Neural progenitor cell (in vitro differentiated cells): Measurements from ENCODE around the gene PAFAH1B1.

Source experiments
- CTCF ChIP-seq: fragments of 200-600 bp; sonication (generic); IDR thresholded peaks from 2 replicates; pipeline ENCODE4 v1.5.1; 2017; ENCODE audit warnings: antibody characterized with exemption, mild to moderate bottlenecking
- EZH2 ChIP-seq: fragments of 200-600 bp; sonication (generic); IDR thresholded peaks from 2 replicates; pipeline ENCODE4 v1.6.1; 2017; ENCODE audit warnings: antibody characterized with exemption, mild to moderate bottlenecking, moderate library complexity
- EZH2phosphoT487 ChIP-seq: fragments of 200-600 bp; sonication (generic); IDR thresholded peaks from 2 replicates; pipeline ENCODE4 v1.6.1; 2017; ENCODE audit warnings: antibody characterized with exemption

- TF ChIP-seq CTCF (no peak), EZH2 (no peak), EZH2phosphoT487 (no peak)
Observed at GRCh38 chr17:2709183-2709661, 115.8 kb downstream of the PAFAH1B1 start.
